Amniotic stem cell (primary cell): ENCODE measurements around the gene AKT3.

Experiments used
- DNase-seq: peaks from one replicate; lab custom pipeline; 2025; lab: John Stamatoyannopoulos, UW

Gene AKT3

GRCh38 chr1:243459059-243459458, 391.0 kb downstream of the AKT3 start:
- DNase-seq: no peak

- DNase-seq: no peak
Observed at GRCh38 chr1:243457363-243457982, 392.6 kb downstream of the AKT3 start.

GRCh38 chr1:243455760-243456651, 394.0 kb downstream of the AKT3 start:
- no peak for DNase-seq

GRCh38 chr1:243454328-243454997, 395.6 kb downstream of the AKT3 start:
- no peak for DNase-seq

GRCh38 chr1:243452092-243452491, 398.0 kb downstream of the AKT3 start:
- DNase-seq: no peak

GRCh38 chr1:243449373-243449772, 400.7 kb downstream of the AKT3 start:
- no peak for DNase-seq

GRCh38 chr1:243447844-243448243, 402.2 kb downstream of the AKT3 start:
- no peak for DNase-seq

GRCh38 chr1:243447347-243447746, 402.7 kb downstream of the AKT3 start:
- no peak for DNase-seq

GRCh38 chr1:243443557-243443956, 406.5 kb downstream of the AKT3 start:
- no peak for DNase-seq

GRCh38 chr1:243441601-243442000, 408.4 kb downstream of the AKT3 start:
- DNase-seq: no peak

GRCh38 chr1:243440406-243440805, 409.6 kb downstream of the AKT3 start:
- DNase-seq: no peak

- DNase-seq: no peak
Observed at GRCh38 chr1:243438815-243439214, 411.2 kb downstream of the AKT3 start.
